ENCODE data around the gene PCGF2.

Gene PCGF2

DNA sequence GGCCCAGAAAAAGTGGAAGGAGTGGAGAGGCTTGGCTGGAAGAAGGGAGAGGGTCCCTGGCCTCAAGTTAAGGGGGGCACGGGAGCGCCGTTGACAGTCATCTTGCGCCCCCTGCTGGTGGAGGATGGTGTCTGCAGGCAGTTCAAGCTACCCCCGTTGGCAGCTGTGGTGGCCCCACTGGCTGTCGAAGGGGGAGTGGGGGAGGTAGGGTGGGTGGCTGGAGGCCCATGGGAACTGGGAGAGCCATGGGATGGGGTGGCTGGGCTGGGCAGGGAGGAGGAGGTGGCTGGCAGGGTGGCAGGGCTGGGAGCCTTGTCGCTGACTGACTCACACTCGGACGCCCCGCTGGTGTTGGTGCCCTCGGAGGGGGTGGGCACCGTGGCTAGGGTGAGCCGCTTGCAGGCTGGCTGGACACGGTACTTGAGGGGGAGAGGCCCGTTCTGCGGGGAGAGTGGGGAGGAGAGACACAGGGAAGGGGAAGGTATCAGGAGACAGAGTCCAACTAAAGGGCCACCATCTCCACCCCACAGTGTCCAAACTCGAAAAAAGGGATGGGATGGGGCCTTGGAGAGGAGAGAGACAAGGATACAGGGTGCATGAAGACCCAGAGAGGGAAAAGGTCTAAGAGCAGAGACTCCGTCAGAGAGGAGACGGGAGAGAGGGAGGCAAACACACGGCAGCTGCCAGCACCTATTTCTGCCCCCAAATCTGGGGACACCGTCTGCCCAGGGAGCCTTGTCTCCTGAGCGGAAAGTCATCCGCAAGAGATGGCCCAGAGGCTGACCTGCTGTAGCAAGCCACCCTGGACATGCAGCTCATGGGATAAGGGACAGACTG is 12.8 kb downstream of the PCGF2 start (continued):
- TF ChIP-seq, protein P1, sequence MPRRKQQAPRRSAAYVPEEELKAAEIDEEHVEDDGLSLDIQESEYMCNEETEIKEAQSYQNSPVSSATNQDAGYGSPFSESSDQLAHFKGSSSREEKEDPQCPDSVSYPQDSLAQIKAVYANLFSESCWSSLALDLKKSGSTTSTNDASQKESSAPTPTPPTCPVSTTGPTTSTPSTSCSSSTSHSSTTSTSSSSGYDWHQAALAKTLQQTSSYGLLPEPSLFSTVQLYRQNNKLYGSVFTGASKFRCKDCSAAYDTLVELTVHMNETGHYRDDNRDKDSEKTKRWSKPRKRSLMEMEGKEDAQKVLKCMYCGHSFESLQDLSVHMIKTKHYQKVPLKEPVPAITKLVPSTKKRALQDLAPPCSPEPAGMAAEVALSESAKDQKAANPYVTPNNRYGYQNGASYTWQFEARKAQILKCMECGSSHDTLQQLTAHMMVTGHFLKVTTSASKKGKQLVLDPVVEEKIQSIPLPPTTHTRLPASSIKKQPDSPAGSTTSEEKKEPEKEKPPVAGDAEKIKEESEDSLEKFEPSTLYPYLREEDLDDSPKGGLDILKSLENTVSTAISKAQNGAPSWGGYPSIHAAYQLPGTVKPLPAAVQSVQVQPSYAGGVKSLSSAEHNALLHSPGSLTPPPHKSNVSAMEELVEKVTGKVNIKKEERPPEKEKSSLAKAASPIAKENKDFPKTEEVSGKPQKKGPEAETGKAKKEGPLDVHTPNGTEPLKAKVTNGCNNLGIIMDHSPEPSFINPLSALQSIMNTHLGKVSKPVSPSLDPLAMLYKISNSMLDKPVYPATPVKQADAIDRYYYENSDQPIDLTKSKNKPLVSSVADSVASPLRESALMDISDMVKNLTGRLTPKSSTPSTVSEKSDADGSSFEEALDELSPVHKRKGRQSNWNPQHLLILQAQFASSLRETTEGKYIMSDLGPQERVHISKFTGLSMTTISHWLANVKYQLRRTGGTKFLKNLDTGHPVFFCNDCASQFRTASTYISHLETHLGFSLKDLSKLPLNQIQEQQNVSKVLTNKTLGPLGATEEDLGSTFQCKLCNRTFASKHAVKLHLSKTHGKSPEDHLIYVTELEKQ (tag by site-specific recombination; IDR thresholded peaks at IDR 0.05; ENCODE audit: borderline replicate concordance): no peak
- no peak; the same call in 1 of the 2 replicates for TF ChIP-seq ZNF341 (tag by site-specific recombination; IDR thresholded peaks at IDR 0.05; ENCODE audit: low read depth)
- TF ChIP-seq, protein P2, sequence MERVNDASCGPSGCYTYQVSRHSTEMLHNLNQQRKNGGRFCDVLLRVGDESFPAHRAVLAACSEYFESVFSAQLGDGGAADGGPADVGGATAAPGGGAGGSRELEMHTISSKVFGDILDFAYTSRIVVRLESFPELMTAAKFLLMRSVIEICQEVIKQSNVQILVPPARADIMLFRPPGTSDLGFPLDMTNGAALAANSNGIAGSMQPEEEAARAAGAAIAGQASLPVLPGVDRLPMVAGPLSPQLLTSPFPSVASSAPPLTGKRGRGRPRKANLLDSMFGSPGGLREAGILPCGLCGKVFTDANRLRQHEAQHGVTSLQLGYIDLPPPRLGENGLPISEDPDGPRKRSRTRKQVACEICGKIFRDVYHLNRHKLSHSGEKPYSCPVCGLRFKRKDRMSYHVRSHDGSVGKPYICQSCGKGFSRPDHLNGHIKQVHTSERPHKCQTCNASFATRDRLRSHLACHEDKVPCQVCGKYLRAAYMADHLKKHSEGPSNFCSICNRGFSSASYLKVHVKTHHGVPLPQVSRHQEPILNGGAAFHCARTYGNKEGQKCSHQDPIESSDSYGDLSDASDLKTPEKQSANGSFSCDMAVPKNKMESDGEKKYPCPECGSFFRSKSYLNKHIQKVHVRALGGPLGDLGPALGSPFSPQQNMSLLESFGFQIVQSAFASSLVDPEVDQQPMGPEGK (tag by site-specific recombination; IDR thresholded peaks at IDR 0.05): peak; percentile 92
- no peak for TF ChIP-seq ZNF560 (tag by site-specific recombination; IDR thresholded peaks at IDR 0.05; ENCODE audit: borderline replicate concordance)
- TF ChIP-seq, protein P3, sequence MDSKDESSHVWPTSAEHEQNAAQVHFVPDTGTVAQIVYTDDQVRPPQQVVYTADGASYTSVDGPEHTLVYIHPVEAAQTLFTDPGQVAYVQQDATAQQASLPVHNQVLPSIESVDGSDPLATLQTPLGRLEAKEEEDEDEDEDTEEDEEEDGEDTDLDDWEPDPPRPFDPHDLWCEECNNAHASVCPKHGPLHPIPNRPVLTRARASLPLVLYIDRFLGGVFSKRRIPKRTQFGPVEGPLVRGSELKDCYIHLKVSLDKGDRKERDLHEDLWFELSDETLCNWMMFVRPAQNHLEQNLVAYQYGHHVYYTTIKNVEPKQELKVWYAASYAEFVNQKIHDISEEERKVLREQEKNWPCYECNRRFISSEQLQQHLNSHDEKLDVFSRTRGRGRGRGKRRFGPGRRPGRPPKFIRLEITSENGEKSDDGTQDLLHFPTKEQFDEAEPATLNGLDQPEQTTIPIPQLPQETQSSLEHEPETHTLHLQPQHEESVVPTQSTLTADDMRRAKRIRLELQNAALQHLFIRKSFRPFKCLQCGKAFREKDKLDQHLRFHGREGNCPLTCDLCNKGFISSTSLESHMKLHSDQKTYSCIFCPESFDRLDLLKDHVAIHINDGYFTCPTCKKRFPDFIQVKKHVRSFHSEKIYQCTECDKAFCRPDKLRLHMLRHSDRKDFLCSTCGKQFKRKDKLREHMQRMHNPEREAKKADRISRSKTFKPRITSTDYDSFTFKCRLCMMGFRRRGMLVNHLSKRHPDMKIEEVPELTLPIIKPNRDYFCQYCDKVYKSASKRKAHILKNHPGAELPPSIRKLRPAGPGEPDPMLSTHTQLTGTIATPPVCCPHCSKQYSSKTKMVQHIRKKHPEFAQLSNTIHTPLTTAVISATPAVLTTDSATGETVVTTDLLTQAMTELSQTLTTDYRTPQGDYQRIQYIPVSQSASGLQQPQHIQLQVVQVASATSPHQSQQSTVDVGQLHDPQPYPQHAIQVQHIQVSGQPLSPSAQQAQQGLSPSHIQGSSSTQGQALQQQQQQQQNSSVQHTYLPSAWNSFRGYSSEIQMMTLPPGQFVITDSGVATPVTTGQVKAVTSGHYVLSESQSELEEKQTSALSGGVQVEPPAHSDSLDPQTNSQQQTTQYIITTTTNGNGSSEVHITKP (tag by site-specific recombination; IDR thresholded peaks at IDR 0.05): peak; percentile 45
- TF ChIP-seq ZBTB20 (tag by site-specific recombination; IDR thresholded peaks at IDR 0.05): no peak
- peak; percentile 83 for TF ChIP-seq ZNF654 (tag by site-specific recombination; IDR thresholded peaks at IDR 0.05; ENCODE audit: low read depth)
- no peak for TF ChIP-seq ZNF175 (tag by site-specific recombination; IDR thresholded peaks at IDR 0.05)
- no peak for TF ChIP-seq ZBTB21 (tag by site-specific recombination; IDR thresholded peaks at IDR 0.05)
- peak; percentile 57; the same call in 1 of the 2 replicates for TF ChIP-seq ZBTB48 (tag by site-specific recombination; IDR thresholded peaks at IDR 0.05)
- TF ChIP-seq ZNF544 (tag by site-specific recombination; IDR thresholded peaks at IDR 0.05): no peak
- no peak for TF ChIP-seq IKZF3 (tag by site-specific recombination; IDR thresholded peaks at IDR 0.05)
- TF ChIP-seq, protein P4, sequence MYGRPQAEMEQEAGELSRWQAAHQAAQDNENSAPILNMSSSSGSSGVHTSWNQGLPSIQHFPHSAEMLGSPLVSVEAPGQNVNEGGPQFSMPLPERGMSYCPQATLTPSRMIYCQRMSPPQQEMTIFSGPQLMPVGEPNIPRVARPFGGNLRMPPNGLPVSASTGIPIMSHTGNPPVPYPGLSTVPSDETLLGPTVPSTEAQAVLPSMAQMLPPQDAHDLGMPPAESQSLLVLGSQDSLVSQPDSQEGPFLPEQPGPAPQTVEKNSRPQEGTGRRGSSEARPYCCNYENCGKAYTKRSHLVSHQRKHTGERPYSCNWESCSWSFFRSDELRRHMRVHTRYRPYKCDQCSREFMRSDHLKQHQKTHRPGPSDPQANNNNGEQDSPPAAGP (tag by site-specific recombination; IDR thresholded peaks at IDR 0.05): peak; percentile 71; the same call in 1 of the 2 replicates
- TF ChIP-seq ZNF501 (tag by site-specific recombination; IDR thresholded peaks at IDR 0.05): no peak
- peak; percentile 55; the same call in 1 of the 2 replicates for TF ChIP-seq ZEB2 (tag by site-specific recombination; IDR thresholded peaks at IDR 0.05)
- TF ChIP-seq, protein P5, sequence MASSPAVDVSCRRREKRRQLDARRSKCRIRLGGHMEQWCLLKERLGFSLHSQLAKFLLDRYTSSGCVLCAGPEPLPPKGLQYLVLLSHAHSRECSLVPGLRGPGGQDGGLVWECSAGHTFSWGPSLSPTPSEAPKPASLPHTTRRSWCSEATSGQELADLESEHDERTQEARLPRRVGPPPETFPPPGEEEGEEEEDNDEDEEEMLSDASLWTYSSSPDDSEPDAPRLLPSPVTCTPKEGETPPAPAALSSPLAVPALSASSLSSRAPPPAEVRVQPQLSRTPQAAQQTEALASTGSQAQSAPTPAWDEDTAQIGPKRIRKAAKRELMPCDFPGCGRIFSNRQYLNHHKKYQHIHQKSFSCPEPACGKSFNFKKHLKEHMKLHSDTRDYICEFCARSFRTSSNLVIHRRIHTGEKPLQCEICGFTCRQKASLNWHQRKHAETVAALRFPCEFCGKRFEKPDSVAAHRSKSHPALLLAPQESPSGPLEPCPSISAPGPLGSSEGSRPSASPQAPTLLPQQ (tag by site-specific recombination; IDR thresholded peaks at IDR 0.05): peak; percentile 93
- no peak for TF ChIP-seq ZNF221 (tag by site-specific recombination; IDR thresholded peaks at IDR 0.05; ENCODE audit: borderline replicate concordance)
- no peak for TF ChIP-seq ZNF202 (tag by site-specific recombination; IDR thresholded peaks at IDR 0.05; ENCODE audit: borderline replicate concordance)
- TF ChIP-seq ZNF777 (tag by site-specific recombination; IDR thresholded peaks at IDR 0.05; ENCODE audit: borderline replicate concordance): no peak
- TF ChIP-seq ZNF658 (tag by site-specific recombination; IDR thresholded peaks at IDR 0.05): no peak
- TF ChIP-seq ZFP69B (tag by site-specific recombination; IDR thresholded peaks at IDR 0.05): peak; percentile 95
- TF ChIP-seq, protein P6, sequence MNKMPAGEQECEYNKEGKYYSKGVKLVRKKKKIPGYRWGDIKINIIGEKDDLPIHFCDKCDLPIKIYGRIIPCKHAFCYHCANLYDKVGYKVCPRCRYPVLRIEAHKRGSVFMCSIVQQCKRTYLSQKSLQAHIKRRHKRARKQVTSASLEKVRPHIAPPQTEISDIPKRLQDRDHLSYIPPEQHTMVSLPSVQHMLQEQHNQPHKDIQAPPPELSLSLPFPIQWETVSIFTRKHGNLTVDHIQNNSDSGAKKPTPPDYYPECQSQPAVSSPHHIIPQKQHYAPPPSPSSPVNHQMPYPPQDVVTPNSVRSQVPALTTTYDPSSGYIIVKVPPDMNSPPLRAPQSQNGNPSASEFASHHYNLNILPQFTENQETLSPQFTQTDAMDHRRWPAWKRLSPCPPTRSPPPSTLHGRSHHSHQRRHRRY (tag by site-specific recombination; IDR thresholded peaks at IDR 0.05): no peak
- TF ChIP-seq ZNF2 (tag by site-specific recombination; IDR thresholded peaks at IDR 0.05): 0 out of 2 replicates have a peak, but pooled peaks have one; percentile 49
- no peak; the same call in 1 of the 2 replicates for TF ChIP-seq ZIC2 (tag by site-specific recombination; IDR thresholded peaks at IDR 0.05)
- peak; percentile 97 for TF ChIP-seq GLIS2 (tag by site-specific recombination; IDR thresholded peaks at IDR 0.05)
- TF ChIP-seq EGR2 (tag by site-specific recombination; IDR thresholded peaks at IDR 0.05; ENCODE audit: low read depth): peak; percentile 91
- TF ChIP-seq KLF8 (tag by site-specific recombination; IDR thresholded peaks at IDR 0.05): peak; percentile 62
